Lower leg skin (tissue), 3 donors: Measurements from ENCODE around the gene MUC15.

Experiments used
- CTCF ChIP-seq, 3 donors: fragments of 450-650 bp; IDR thresholded peaks; one replicate each; pipeline ENCODE4 v1.5.1; 2016; ENCODE audit warnings: antibody characterized with exemption in 3 of 3, mild to moderate bottlenecking in 3 of 3, moderate library complexity in 2 of 3
- POLR2A ChIP-seq, 2 donors: fragments of 450-650 bp; IDR thresholded peaks; one replicate each; pipeline ENCODE4 v1.6.1; 2016 to 2017; ENCODE audit warnings: antibody characterized with exemption in 2 of 2, mild to moderate bottlenecking in 1 of 2, moderate library complexity in 1 of 2

- TF ChIP-seq POLR2A (IDR thresholded peaks at IDR 0.05) (no peak), CTCF (IDR thresholded peaks at IDR 0.05) (no peak)
These were observed 22.0 kb downstream of the MUC15 start for GRCh38 chr11:26550022-26550421.
